NK-92 (cell line): ENCODE results near the gene FAM107B.

Experiments
- DNase-seq: peaks from one replicate; lab custom pipeline; 2025; ENCODE audit not compliant: unreplicated experiment; lab: John Stamatoyannopoulos, UW

The FAM107B gene

GRCh38 chr10:14519785-14520184, 254.9 kb downstream of the FAM107B start:
- no peak for DNase-seq

- DNase-seq: no peak
Measured at GRCh38 chr10:14518149-14518548, 256.5 kb downstream of the FAM107B start.

DNA sequence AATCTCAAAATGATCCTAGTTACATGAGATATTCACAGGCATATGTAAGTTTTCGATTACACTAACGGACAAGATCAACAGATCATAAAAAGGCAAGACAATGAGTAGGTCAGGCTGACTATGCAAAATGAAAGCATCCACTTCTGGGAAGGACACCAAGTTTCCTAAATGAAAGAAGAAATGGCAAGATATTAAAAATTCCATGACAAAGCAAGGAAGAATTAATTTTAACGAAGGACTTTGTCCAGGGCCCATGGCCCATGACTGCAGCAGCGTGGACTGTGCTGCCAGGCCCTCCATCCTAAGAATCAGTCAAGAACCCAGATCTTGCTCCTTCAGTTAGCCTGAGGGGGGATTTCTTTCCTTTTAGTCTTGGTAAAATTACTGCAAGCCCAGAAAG, 261.6 kb downstream of the FAM107B start:
- no peak for DNase-seq

DNA sequence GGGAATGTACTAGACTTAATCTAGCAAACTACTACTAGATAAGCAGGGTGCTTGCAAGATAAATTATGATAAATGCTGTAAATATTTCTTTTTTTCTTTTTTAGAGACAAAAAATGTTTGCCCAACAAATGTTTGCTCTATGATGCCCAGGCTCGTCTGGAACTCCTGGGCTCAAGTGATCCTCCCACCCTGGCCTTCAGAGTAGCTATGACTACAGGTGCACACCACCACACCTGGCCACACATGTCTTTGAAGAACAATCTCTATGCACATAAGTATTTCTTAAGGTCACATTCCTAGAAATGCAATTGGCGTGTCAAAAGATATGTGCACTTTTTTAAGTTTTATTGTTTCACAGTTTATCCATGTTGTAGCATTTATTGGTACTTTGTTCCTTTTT, 264.4 kb downstream of the FAM107B start:
- DNase-seq: no peak

GRCh38 chr10:14508725-14509124, 266.0 kb downstream of the FAM107B start:
- no peak for DNase-seq

GRCh38 chr10:14507781-14508180, 266.9 kb downstream of the FAM107B start:
- no peak for DNase-seq

GRCh38 chr10:14507176-14507575, 267.5 kb downstream of the FAM107B start:
- no peak for DNase-seq

DNA sequence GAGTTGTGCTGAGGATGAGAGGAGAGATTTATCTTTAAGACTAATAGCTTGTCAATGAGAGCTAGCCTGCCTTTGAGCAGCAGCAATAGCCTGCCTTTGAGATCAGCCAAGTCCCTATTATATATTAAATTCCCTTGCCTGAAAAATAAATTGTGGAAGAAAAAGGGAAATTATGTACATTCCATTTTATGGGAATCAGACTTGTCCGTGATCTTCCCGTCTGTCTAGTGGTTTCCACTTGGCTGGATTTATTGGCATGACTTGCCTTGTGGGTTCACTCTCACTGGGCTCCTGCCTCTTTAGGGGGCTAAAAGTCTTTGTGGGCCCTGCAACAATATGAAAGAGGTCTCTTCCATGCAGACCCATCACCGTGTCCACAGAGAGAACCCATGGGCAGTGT, 272.3 kb downstream of the FAM107B start:
- no peak for DNase-seq

GRCh38 chr10:14500172-14500765, 274.4 kb downstream of the FAM107B start:
- DNase-seq: no peak

- no peak for DNase-seq
Measured at GRCh38 chr10:14499601-14499904, 275.1 kb downstream of the FAM107B start.

DNA sequence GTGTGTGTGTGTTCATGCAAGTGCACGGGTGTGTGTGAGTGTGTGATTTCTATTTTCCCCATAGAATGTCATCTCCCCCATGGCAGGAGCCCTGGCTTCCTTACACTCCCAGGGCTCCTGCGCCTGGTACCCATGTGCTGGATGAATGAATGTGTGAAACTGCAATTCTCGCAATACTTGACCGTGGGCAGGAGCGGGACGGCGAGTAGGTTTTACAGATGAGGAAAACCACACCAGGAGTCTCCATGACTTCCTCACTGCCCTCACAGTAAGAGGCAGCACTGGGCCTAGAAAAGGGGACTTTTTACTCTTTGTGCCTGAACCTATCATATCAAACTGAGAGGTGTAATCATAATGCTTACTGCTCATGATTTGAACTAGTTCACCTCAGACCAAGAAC, 276.4 kb downstream of the FAM107B start:
- DNase-seq: no peak

GRCh38 chr10:14491811-14492210, 282.9 kb downstream of the FAM107B start:
- no peak for DNase-seq

GRCh38 chr10:14489522-14490177, 285.0 kb downstream of the FAM107B start:
- no peak for DNase-seq

GRCh38 chr10:14487488-14487883, 287.2 kb downstream of the FAM107B start:
- DNase-seq: no peak

DNA sequence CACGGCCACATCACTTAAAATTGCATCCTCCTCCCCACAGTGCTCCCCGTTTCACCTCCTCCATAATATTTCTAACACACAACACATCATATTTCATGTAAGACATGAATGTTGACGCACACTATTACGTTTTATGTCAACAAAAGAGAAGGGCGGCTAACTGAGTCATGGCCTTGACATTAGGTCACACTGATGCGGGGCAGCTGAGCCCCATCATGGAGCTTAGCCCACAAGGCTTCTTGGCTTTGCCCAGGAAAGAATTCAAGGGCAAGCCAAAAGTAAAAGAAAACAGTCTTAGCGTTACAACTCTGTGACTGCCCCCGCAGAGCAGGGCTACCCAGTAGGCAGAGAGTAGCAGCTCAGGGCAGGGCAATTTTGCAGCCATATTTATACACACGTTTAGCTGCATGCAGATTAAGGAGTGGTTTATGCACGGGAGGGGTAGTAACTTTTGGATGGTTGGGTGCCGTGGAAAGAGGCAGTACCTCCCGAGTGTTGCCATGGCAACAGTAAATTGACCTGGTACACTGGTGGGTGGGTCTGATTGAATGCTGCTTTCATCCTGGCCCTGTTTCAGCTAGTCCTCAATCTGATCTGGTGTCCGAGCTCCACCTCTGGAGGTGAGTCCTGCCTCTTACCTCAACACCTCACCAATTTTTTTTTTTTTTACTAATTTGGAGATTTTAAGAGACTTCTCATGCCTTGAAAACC, 287.8 kb downstream of the FAM107B start:
- DNase-seq: no peak

DNA sequence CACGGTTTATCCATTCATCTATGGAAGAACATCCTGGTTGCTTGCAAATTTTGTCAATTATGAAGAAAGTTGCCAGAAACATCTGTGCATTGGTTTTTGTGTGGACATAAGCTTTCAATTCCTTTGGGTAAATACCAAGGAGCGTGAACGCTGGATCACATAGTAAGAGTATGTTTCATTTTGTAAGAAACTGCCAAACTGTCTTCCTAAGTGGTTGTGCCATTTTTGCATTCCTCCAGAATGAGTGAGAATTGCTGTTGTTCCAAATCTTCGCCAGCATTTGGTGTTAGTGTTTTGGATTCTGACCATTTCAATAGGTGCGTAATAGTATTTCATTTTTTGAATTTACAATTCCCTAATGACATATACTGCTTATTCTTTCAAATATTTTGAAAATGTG, 288.7 kb downstream of the FAM107B start:
- DNase-seq: no peak

DNA sequence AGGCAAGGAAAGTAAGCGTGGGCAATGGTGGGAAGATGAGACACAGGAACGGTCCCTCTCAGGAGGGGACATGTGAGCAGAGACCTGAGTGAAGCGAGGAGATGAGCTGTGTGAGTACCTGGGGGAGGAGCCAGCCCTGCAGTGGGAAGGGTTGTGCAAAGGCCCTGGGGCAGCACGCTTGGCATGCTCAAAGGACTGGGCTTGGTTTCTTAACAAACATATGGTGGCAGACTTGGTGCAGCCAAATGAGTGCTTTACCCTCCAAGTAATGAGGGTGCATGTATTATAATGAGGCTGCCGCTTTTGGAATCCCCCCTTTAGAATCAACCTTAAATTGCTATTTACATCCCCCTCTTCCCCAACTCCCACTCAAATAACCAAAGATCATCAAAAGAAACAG, 291.3 kb downstream of the FAM107B start:
- no peak for DNase-seq

- DNase-seq: no peak
Measured at GRCh38 chr10:14481752-14482151, 292.9 kb downstream of the FAM107B start.

DNA sequence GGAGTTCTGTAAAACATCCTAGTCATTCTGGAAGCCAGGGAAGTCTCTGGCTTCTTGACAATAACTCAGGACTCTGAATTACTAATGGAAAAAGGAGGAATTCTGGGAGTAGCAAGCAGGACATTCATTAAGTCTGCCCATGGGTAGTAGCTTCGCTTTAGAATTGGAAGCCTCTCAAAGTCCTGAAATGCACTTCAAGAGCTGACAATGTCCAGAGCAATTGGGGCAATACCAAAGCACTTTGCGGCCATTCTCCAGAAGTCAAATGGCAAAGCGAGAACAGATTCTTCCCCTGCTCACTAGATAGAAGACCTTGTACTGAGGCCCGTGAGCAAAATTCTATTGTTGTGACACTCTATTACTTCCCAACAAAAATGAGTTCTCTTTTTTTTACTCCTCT, 293.7 kb downstream of the FAM107B start:
- DNase-seq: no peak

GRCh38 chr10:14478604-14479003, 296.1 kb downstream of the FAM107B start:
- DNase-seq: no peak

DNA sequence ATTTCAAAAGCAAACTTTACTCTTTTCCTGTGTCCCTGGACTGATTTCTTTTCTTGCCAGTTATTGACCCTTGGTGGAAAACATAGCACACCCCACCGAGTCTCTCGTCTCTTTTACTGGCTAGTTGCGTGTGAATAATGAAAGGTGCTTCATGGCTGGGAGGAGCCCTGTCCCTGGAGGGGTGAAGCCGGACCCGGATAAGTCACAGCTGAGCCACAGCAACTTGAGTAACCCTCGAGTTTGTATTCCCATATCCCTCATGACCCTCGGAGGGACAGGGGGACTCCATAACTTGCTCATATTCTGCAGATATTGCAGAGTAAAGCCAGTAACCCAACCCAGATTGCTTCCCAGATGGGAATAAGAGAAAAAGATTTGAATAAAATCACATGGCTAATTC, 296.5 kb downstream of the FAM107B start:
- no peak for DNase-seq

DNA sequence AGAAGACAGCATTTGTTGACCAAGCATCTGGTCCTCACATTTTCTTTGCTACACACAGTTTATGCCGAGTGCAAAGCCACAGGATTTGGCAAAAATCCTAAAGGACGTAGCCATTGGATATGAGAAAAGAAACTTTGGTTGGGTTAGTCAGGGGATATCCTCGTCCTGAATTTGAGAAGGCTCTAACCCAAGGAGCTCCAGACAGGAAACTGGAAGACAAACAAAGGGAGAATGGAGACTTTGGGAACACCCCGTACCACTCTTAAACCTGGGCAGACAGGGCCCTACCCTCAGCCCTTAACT, 297.3 kb downstream of the FAM107B start:
- no peak for DNase-seq
